Naive thymus-derived CD4-positive, alpha-beta T cell (primary cell): ENCODE data around the gene TMEM247. TPM values are rescaled to one million over a fixed set of nuclear protein-coding genes. Genes with fewer than 3 reads are reported as not detected.

Source experiments
- ATAC-seq: fragments of 150-1000 bp; cut with Tn5 transposase; 2 replicates; pipeline ENCODE4 v1.10.0; 2021; ENCODE audit warnings: mild to moderate bottlenecking, moderate library complexity
- CTCF ChIA-PET: fragments of 350-600 bp; sonication (Branson Sonifier 250); formaldehyde crosslinking; loops from one replicate; lab custom pipeline; 2021; ENCODE audit warnings: antibody characterized with exemption; lab: Charles Lee
- POLR2A ChIA-PET: fragments of 350-600 bp; sonication (Branson Sonifier 250); formaldehyde crosslinking; loops from one replicate; lab custom pipeline; 2021; ENCODE audit warnings: antibody characterized with exemption, inconsistent platforms; lab: Charles Lee
- DNase-seq, 9 donors: peaks; one replicate each; pipeline versions ENCODE4 v3.0.0 to v3.0.0-alpha.2; 2020 to 2022; ENCODE audit warnings: mixed read lengths in 1 of 9
- H3K27ac ChIP-seq: one replicate; pipeline ENCODE4 v1.7.0; 2013; ENCODE audit warnings: mild to moderate bottlenecking, low read depth, low read length, moderate library complexity
- H3K27me3 ChIP-seq, 2 donors: one replicate each; pipeline ENCODE4 v1.7.0; 2013; ENCODE audit warnings: low read length in 2 of 2, mild to moderate bottlenecking in 2 of 2, moderate library complexity in 2 of 2; ENCODE audit not compliant: control insufficient read depth in 2 of 2, insufficient read depth in 2 of 2
- H3K36me3 ChIP-seq, 3 experiments: 1 replicate in 2 of 3; 2 replicates in 1 of 3; pipeline ENCODE4 v1.7.0; 2013; ENCODE audit warnings: low read length in 3 of 3, mild to moderate bottlenecking in 3 of 3, moderate library complexity in 1 of 3; ENCODE audit not compliant: insufficient read depth in 3 of 3, control insufficient read depth in 2 of 3
- H3K4me1 ChIP-seq, 2 donors: one replicate each; pipeline ENCODE4 v1.7.0; 2013; ENCODE audit warnings: low read length in 2 of 2, mild to moderate bottlenecking in 2 of 2, moderate library complexity in 1 of 2; ENCODE audit not compliant: control insufficient read depth in 2 of 2, insufficient read depth in 2 of 2
- H3K4me3 ChIP-seq: 2 replicates; pipeline ENCODE4 v1.7.0; 2013; ENCODE audit warnings: mild to moderate bottlenecking, low read length
- H3K9me3 ChIP-seq, 3 experiments: 1 replicate in 2 of 3; 2 replicates in 1 of 3; pipeline ENCODE4 v1.7.0; 2013; ENCODE audit warnings: low read length in 3 of 3; ENCODE audit not compliant: control insufficient read depth in 2 of 3
- H3K27ac Mint-ChIP-seq, 9 donors: one replicate each; pipeline ENCODE4 v1.8.0; 2020 to 2022; ENCODE audit warnings: mixed read lengths in 9 of 9, mild to moderate bottlenecking in 8 of 9, moderate library complexity in 5 of 9, inconsistent platforms in 2 of 9
- H3K27me3 Mint-ChIP-seq, 5 donors: one replicate each; pipeline ENCODE4 v1.8.0; 2021 to 2022; ENCODE audit warnings: mixed read lengths in 5 of 5, mild to moderate bottlenecking in 1 of 5
- H3K36me3 Mint-ChIP-seq, 5 donors: one replicate each; pipeline ENCODE4 v1.8.0; 2020 to 2022; ENCODE audit warnings: mixed read lengths in 5 of 5, mild to moderate bottlenecking in 3 of 5, inconsistent platforms in 1 of 5
- H3K4me1 Mint-ChIP-seq, 7 donors: one replicate each; pipeline ENCODE4 v1.8.0; 2020 to 2022; ENCODE audit warnings: mixed read lengths in 7 of 7, mild to moderate bottlenecking in 3 of 7, inconsistent platforms in 1 of 7
- H3K4me3 Mint-ChIP-seq, 10 donors: one replicate each; pipeline ENCODE4 v1.8.0; 2020 to 2022; ENCODE audit warnings: mild to moderate bottlenecking in 10 of 10, mixed read lengths in 10 of 10, moderate library complexity in 6 of 10, inconsistent platforms in 2 of 10
- H3K9me3 Mint-ChIP-seq, 11 donors: one replicate each; pipeline ENCODE4 v1.8.0; 2020 to 2022; ENCODE audit warnings: mixed read lengths in 11 of 11, mild to moderate bottlenecking in 4 of 11, inconsistent platforms in 1 of 11, moderate library complexity in 1 of 11
- intact Hi-C, 2 donors: fragments of 100-400 bp; cut with micrococcal nuclease; formaldehyde crosslinking; loops; one replicate each; pipeline ENCODE4 v1.15.1; 2023
- polyA plus RNA-seq, 2 donors: library from polyadenylated mRNA; unstranded; fragments of 300-500 nt; fragmentation: Illumina TruSeq; gene quantifications; one replicate each; pipeline ENCODE4 v1.2.3, GENCODE V29; 2021
- total RNA-seq, 6 experiments: library from RNA in 5 of 6; stranded (reverse) in 5 of 6; gene quantifications; 1 replicate in 5 of 6; 2 replicates in 1 of 6; pipeline ENCODE4 v1.2.3 and lab custom pipeline; 2021 to 2026

TMEM247 gene
- total and polyA plus RNA-seq, 7 experiments from 2014 or later, result not detected

- Mint-ChIP-seq H3K9me3 (peaks cover 0 to 2% (median 0%) of the 10 kb centered on the region in 11 donors), H3K27ac (no peak overlapping the region), H3K4me1 (peaks cover 23 to 67% (median 53%) of the 10 kb centered on the region in 7 donors), H3K36me3 (no peaks in the 10 kb centered on the region), H3K27me3 (peaks cover 0 to 11% (median 0%) of the 10 kb centered on the region in 5 donors), H3K4me3 (no peak overlapping the region)
- Histone ChIP-seq H3K4me1 (peaks cover 51 to 54% of the 10 kb centered on the region in 2 donors), H3K27ac (no peak overlapping the region), H3K27me3 (no peaks in the 10 kb centered on the region), H3K36me3 (no peaks in the 10 kb centered on the region), H3K9me3 (no peaks in the 10 kb centered on the region), H3K4me3 (no peak overlapping the region)
- POLR2A ChIA-PET, result interaction anchor here (0.7 kb wide), 1 partner anchor 594 kb away, joined by 3 read pairs; no protein-coding TSS in a partner anchor
- ATAC-seq (no peak), DNase-seq (no peak)
- intact Hi-C loops, result no loop called here
- CTCF ChIA-PET, result interaction anchor here (0.9 kb wide), 1 partner anchor 70 kb away, joined by 3 read pairs; no protein-coding TSS in a partner anchor
Measured at GRCh38 chr2:46435796-46436360, 43.5 kb upstream of the TMEM247 start.

DNA sequence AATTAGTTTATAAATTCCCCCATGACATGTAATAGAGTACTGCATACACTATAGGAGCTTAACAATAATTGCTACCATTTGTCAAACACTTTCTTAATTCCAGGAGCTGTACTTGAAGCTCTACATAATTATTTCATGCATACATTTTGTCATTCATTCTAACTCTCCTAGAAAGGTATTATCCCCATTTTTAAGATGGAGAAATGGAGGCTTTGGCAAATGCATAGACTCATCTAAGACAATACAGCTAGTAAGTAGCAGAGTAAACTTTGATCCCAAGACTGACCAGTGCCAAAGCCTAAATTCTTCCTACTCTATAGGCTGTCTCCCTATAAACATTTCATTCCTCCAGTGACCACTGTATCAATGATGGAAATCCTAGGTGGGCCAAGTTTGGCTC is 42.6 kb upstream of the TMEM247 start:
- ATAC-seq (no peak), DNase-seq (no peak)
- peaks cover 0 to 2% (median 0%) of the 10 kb centered on the region in 11 donors for H3K9me3 Mint-ChIP-seq
- no peaks in the 10 kb centered on the region for H3K36me3 ChIP-seq
- H3K4me3 ChIP-seq, result no peak overlapping the region
- CTCF ChIA-PET, result interaction anchor here (0.9 kb wide), 1 partner anchor 71 kb away, joined by 3 read pairs; no protein-coding TSS in a partner anchor
- H3K27ac ChIP-seq, result no peak overlapping the region
- H3K27ac Mint-ChIP-seq, result no peak overlapping the region
- H3K27me3 Mint-ChIP-seq, result peaks cover 0 to 9% (median 0%) of the 10 kb centered on the region in 5 donors
- intact Hi-C loops, result no loop called here
- H3K4me1 Mint-ChIP-seq, result peaks cover 20 to 58% (median 44%) of the 10 kb centered on the region in 7 donors
- peaks cover 42 to 47% of the 10 kb centered on the region in 2 donors for H3K4me1 ChIP-seq
- POLR2A ChIA-PET, result no interaction called here
- no peaks in the 10 kb centered on the region for H3K9me3 ChIP-seq
- no peaks in the 10 kb centered on the region for H3K27me3 ChIP-seq
- no peak overlapping the region for H3K4me3 Mint-ChIP-seq
- no peaks in the 10 kb centered on the region for H3K36me3 Mint-ChIP-seq

DNA sequence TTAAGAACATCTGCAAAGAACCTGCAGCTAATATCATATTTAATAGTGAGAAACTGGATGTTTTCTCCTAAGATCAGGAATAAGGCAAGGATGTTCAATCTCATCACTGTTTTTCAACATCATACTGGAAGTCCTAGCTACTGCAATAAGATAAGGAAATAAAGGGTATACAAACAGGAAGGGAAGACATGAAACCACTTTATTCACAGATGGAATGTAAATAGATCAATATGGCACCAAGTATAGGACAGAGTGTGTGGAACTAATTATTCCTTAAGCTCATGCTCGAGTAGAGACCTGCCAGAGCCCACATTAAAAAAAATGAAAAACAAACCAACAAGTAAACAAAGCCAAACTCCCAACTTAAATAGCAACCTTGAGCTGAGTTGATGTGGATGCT is 41.3 kb upstream of the TMEM247 start:
- H3K36me3 ChIP-seq, result no peaks in the 10 kb centered on the region
- CTCF ChIA-PET, result interaction anchor here (0.6 to 0.9 kb wide), 2 partner anchors 19 to 100 kb away, joined by 4 read pairs; no protein-coding TSS in a partner anchor
- no peaks in the 10 kb centered on the region for H3K9me3 ChIP-seq
- no peak overlapping the region for H3K4me3 Mint-ChIP-seq
- H3K27ac ChIP-seq, result no peak overlapping the region
- no peak overlapping the region for H3K27ac Mint-ChIP-seq
- POLR2A ChIA-PET, result no interaction called here
- H3K36me3 Mint-ChIP-seq, result no peaks in the 10 kb centered on the region
- no peak overlapping the region for H3K4me3 ChIP-seq
- H3K4me1 Mint-ChIP-seq, result peaks cover 20 to 45% (median 31%) of the 10 kb centered on the region in 7 donors
- ATAC-seq (no peak), DNase-seq (no peak)
- H3K9me3 Mint-ChIP-seq, result peaks cover 0 to 2% (median 0%) of the 10 kb centered on the region in 11 donors
- H3K4me1 ChIP-seq, result peaks cover 29 to 37% of the 10 kb centered on the region in 2 donors
- intact Hi-C loops, result no loop called here
- H3K27me3 Mint-ChIP-seq, result peaks cover 0 to 8% (median 0%) of the 10 kb centered on the region in 5 donors
- H3K27me3 ChIP-seq, result no peaks in the 10 kb centered on the region

- Histone ChIP-seq H3K4me3 (no peak overlapping the region), H3K36me3 (no peaks in the 10 kb centered on the region), H3K9me3 (no peaks in the 10 kb centered on the region), H3K27ac (no peak overlapping the region), H3K4me1 (peaks cover 25 to 36% of the 10 kb centered on the region in 2 donors), H3K27me3 (no peaks in the 10 kb centered on the region)
- ATAC-seq (no peak), DNase-seq (no peak)
- peaks cover 20 to 41% (median 27%) of the 10 kb centered on the region in 7 donors for H3K4me1 Mint-ChIP-seq
- ChIA-PET POLR2A (no interaction called here), CTCF (interaction anchor here (0.9 kb wide), 1 partner anchor 18 kb away, joined by 4 read pairs; no protein-coding TSS in a partner anchor)
- H3K27me3 Mint-ChIP-seq, result peaks cover 0 to 6% (median 0%) of the 10 kb centered on the region in 5 donors
- intact Hi-C loops, result no loop called here
- no peaks in the 10 kb centered on the region for H3K36me3 Mint-ChIP-seq
- peak overlapping the region in 6 of 10 donors; percentile 2 to 51 (median 18) for H3K4me3 Mint-ChIP-seq
- peak overlapping the region in 4 of 9 donors; percentile 22 to 73 (median 40) for H3K27ac Mint-ChIP-seq
- H3K9me3 Mint-ChIP-seq, result peaks cover 0 to 2% (median 0%) of the 10 kb centered on the region in 11 donors
Measured at GRCh38 chr2:46438794-46439193, 40.6 kb upstream of the TMEM247 start.

DNA sequence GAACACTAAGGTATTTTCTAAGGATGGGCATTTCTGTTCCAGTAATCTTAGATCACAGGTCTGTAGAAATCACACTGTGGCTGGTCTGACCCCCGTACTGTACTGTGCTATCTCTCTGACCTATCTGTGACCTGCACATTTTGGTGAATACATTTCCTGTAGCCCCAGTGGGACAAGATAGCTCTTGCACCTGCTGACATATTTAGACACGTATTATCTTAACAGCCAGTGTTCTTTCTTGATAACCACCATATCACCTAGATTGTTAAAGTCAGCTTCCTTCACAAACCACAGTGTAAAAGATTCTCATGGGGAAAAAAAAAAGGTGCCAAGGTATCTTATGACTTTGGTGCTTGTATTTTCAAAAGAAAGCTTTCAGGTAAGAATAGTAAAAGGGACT is 39.8 kb upstream of the TMEM247 start:
- no peaks in the 10 kb centered on the region for H3K9me3 ChIP-seq
- no peaks in the 10 kb centered on the region for H3K36me3 ChIP-seq
- H3K27ac Mint-ChIP-seq, result peak overlapping the region in 8 of 9 donors; percentile 4 to 77 (median 47)
- peaks cover 25 to 33% of the 10 kb centered on the region in 2 donors for H3K4me1 ChIP-seq
- no peaks in the 10 kb centered on the region for H3K27me3 ChIP-seq
- ChIA-PET POLR2A (no interaction called here), CTCF (no interaction called here)
- peaks cover 0 to 1% (median 0%) of the 10 kb centered on the region in 11 donors for H3K9me3 Mint-ChIP-seq
- intact Hi-C loops, result no loop called here
- H3K27ac ChIP-seq, result no peak overlapping the region
- DNase-seq, result peak in 5 of 9 donors; percentile 10 to 34 (median 18)
- ATAC-seq, result peak; percentile 95
- no peak overlapping the region for H3K4me3 ChIP-seq
- H3K27me3 Mint-ChIP-seq, result peaks cover 0 to 4% (median 0%) of the 10 kb centered on the region in 5 donors
- H3K36me3 Mint-ChIP-seq, result no peaks in the 10 kb centered on the region
- H3K4me1 Mint-ChIP-seq, result peaks cover 19 to 33% (median 27%) of the 10 kb centered on the region in 7 donors
- H3K4me3 Mint-ChIP-seq, result peak overlapping the region; percentile 3 to 72 (median 48)

DNA sequence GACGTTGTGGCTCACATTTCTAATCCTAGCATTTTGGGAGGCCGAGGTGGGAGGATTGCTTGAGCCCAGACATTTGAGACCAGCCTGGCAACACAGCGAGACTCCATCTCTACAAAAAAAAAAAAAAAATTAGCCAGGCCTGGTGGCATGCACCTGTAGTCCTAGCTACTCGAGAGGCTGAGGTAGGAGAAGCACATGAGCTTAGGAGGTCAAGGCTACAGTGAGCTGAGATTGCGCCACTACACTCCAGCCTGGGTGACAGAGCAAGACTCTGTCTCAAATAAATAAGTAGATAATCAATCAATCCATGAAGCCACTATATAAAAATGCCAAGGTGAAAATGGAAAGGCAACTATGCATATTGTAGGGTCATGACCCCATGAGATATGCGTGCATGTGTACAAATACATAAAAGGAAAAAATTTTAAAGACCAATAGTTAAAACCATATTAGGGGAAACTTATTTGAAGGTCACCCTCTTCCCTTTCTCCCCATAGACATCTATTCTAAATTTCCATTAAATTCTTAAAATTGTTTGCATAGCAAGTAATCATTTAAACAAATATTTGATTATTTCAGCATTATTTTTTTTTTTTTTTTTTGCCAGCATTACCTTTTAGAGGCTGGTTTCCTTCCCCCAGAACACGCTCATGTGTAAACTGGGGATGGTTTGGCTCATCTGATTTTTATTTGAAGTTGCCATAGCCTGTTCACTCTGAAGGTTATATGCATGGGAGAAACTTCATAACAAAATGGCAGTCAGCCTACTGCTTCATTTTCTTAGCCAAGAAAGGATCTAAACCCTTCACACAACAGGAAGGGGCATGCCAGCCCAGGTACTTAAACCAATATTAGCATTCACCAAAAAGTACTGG is 37.3 kb upstream of the TMEM247 start:
- Histone ChIP-seq H3K27me3 (no peaks in the 10 kb centered on the region), H3K4me1 (peaks cover 25 to 28% of the 10 kb centered on the region in 2 donors), H3K27ac (no peak overlapping the region), H3K4me3 (no peak overlapping the region), H3K9me3 (peaks cover 0 to 7% (median 0%) of the 10 kb centered on the region in 3 experiments), H3K36me3 (no peaks in the 10 kb centered on the region)
- POLR2A ChIA-PET, result no interaction called here
- no peak for DNase-seq
- no peak for ATAC-seq
- Mint-ChIP-seq H3K9me3 (peaks cover 0 to 25% (median 7%) of the 10 kb centered on the region in 11 donors), H3K27ac (no peak overlapping the region), H3K4me1 (peaks cover 18 to 32% (median 27%) of the 10 kb centered on the region in 7 donors), H3K27me3 (peaks cover 0 to 10% (median 0%) of the 10 kb centered on the region in 5 donors), H3K36me3 (peaks cover 0 to 5% (median 0%) of the 10 kb centered on the region in 5 donors), H3K4me3 (no peak overlapping the region)
- CTCF ChIA-PET, result no interaction called here
- intact Hi-C loops, result no loop called here
